GM18511 (cell line): ENCODE data around the gene CDKAL1.
"Not testable (repeated sequence)": the region's sequence is repeated elsewhere in the genome, so short reads cannot be mapped to it uniquely, and the experiment has no call there.

Source experiments
- ATAC-seq: cut with Tn5 transposase; IDR thresholded peaks from one replicate; pipeline ENCODE4 v1.9.1; 2021; ENCODE audit warnings: mild to moderate bottlenecking, moderate library complexity; ENCODE audit not compliant: unreplicated experiment

The CDKAL1 gene

GRCh38 chr6:20589266-20589665 lies 55.0 kb downstream of the CDKAL1 start:
- ATAC-seq = no peak

DNA sequence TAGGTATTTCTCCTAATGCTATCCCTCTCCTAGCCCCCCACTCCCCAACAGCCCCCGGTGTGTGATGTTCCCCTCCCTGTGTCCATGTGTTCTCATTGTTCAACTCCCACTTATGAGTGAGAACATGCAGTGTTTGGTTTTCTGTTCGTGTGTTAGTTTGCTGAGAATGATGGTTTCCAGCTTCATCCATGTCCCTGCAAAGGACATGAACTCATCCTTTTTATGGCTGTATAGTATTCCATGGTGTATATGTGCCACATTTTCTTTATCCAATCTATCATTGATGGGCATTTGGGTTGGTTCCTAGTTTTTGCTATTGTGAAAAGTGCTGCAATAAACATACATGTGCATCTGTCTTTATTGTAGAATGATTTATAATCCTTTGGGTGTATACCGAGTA lies 56.2 kb downstream of the CDKAL1 start:
- not testable (repeated sequence) for ATAC-seq

DNA sequence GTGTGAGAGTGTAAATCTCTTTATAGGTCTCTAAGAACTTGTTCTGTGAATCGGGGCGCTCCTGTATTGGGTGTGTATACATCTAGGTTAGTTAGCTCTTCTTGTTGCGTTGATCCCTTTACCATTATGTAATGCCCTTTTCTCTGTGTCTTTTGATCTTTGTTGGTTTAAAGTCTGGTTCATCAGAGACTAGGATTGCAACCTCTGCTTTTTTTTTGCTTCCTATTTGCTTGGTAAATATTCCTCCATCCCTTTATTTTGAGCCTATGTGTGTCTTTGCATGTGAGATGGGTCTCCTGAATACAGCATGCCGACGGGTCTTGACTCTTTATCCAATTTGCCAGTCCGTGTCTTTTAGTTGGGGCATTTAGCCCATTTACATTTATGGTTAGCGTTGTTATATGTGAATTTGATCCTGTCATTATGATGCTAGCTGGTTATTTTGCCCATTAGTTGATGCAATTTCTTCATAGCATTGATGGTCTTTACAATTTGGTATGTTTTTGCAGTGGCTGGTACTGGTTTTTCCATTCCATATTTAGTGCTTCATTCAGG lies 60.1 kb downstream of the CDKAL1 start:
- not testable (repeated sequence) for ATAC-seq

GRCh38 chr6:20599302-20600051 lies 65.2 kb downstream of the CDKAL1 start:
- ATAC-seq = peak; percentile 66

- no peak for ATAC-seq
Observed at GRCh38 chr6:20600831-20601230, 66.6 kb downstream of the CDKAL1 start.

DNA sequence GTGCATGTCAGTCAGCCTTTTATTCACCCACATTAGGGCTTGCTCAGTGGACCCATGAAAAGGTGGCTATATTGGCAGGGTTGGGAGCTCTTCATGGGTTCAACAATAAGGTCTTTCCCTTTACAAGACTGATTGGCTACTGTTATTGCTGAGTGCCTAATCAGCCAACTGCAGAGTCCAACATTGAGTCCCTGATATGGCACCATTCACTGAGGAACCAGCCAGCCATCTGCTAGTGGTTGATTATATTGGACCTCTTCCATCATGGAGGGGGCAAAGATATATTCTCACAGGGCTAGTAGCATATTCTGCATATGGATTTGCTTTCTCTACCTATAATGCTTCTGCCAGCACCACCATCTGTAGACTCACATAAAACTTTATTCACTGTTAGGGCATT lies 69.9 kb downstream of the CDKAL1 start:
- no peak for ATAC-seq

DNA sequence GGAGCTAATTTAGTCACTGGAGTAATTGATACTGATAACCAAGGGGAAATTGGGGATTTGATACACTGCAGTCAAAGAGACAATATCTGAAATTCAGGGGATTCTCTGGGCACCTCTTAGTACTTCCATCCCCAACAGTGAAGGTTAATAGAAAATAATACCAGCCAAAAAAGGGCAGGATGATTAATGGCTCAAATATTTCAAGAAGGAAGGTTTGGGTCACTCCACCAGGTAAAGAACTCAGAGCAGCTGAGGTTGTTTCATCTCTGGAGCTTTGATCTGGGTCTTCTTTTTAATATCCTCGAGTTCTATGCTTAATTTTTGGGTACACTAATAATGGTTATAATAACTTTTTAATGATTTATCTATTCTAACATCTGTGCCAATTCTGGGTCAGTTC lies 70.8 kb downstream of the CDKAL1 start:
- no peak for ATAC-seq

DNA sequence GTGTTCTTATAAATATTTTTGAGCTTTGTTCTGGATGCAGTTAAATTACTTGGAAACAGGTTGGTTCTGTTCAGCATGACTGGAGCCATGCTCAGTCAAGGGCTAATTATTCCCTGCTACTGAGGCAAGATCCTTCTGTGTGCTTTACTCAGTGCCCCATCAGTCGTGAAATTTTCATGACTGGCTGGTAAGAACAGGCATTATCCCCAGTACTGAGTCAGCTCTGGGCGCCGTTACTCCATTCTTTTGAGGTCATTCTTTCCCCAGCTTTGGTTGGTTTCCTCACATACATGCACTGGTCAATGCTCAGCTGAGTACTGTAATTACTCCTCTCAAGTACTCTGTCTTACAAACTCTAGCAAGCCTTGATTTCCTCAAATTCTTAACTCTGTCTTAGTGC lies 71.3 kb downstream of the CDKAL1 start:
- ATAC-seq = no peak

DNA sequence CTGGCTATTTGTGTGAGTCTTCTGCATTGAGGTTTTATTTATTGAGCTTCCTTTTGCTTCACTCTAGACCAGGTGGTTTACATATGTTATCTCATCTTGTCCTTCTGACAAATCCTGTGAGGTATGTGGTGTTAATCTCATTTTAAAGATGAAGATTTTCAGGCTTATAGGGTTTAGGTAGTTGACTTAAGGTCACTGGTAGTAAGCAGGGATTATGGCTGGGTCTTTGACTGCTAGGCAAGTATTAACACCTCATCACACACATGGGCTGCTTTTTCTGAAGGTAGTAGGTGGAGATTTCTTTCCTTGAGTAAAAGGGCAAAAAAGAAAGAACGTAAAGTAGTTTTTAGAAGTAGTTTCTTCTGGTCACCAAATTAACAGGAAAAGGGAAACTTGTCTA lies 72.6 kb downstream of the CDKAL1 start:
- no peak for ATAC-seq

DNA sequence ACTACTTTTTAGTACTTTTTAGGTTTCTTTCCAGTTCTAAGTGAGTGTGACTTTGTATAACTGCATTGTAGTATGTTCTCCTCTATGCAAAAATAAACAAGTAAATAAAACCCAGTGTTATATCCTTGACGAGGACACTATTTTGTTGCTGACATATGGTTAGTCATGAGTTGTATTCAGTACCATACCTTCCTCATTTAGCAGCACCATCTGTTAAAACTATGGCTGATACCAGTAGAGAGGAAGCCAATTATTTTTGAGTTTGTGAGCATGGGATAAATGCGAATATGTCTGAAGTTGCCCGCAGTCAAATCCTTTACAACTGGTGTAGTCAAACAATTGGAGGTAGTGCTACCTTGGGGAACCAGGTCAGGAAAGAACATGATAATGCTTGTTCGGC lies 74.1 kb downstream of the CDKAL1 start:
- ATAC-seq = no peak

DNA sequence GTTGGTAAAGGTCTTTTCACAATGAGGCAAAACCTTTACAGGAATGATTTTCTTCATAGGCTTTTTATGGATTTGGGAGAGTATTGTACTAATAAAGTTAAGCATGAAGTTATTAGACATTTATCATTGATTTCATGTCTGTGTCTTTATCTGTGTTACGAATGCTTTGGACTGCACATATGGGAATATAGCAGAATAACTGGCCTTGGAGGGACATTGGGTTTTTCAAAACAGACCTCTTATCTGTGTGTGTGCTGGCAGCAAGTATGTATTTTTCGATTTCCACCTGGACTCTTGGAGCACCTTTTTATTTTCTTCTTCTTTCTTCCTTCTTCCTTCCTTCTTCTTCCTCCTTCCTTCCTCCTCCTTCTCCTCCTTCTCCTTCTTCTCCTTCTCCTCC lies 74.6 kb downstream of the CDKAL1 start:
- no peak for ATAC-seq

DNA sequence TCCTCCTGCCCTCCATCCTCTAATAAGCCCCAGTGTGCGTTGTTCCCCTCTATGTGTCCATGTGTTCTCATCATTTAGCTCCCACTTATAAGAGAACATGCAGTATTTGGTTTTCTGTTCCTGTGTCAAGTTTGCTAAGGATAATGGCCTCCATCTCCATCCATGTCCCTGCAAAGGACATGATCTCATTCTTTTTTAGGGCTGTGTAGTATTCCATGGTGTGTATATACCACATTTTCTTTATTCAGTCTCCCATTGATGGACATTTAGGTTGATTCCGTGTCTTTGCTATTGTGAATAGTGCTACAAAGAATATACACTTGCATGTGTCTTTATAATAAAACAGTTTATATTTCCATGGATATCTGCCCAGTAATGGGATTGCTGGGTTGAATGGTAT lies 75.7 kb downstream of the CDKAL1 start:
- not testable (repeated sequence) for ATAC-seq

DNA sequence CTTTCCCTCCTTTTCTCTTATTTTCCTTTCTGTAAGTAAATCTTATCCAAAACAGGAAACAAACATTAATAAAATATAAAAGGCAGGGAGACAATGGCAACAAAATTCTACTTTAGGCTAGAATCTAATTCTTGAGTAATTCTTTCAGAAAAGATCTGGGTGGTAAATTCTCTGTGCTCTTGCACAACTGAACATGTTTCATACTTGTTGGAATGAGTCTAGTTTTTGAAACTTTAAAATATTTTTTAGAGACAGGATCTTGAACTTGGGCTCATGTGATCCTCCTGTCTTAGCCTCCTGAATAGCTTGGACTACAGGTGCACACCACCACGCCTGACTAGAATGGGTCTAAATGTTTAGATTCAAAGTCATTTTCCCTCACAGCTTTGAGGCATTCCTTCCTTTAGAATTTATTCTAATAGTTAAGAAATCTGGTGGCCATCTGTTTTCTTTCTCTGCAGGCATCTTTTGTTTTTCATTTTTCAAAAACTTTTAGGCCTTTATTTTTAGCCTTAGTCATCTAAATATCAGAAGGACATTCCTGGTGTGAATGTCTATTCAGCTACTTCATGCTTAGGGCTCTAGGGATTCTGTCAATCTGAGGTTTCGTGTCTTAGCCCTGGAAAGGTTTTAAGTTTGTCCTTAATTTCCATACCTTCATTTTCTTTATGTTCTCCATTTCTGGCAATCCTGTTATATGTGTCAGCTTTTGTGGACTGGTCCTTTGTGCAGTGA lies 76.5 kb downstream of the CDKAL1 start:
- no peak for ATAC-seq

DNA sequence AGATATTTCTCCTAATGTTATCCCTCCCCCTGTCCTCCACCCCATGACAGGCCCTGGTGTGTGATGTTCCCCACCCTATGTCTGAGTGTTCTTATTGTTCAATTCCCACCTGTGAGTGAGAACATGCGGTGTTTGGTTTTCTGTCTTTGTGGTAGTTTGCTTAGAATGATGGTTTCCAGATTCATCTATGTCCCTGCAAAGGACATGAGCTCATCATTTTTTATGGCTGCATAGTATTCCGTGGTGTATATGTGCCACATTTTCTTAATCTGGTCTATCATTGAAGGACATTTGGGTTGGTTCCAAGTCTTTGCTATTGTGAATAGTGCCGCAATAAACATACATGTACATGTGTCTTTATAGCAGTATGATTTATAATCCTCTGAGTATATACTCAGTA lies 83.3 kb downstream of the CDKAL1 start:
- not testable (repeated sequence) for ATAC-seq

DNA sequence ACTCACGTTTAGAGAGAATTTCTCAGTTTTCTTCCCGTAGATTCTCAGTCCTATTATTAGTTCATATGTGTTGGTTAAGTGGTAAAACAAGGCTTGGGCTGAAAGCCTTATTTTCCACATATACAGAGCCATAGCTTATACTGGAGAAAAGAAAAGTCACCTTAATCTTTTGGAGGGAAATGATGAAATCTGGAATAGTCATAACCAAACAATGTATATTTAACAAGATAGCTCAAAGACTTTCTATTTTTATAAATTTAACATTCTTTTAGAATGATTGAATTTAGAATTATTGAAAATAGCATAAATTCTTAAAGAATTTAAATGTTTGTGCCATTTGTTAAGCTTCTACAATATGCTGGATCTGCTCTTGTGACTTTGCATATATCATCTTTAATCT lies 85.8 kb downstream of the CDKAL1 start:
- ATAC-seq = no peak

- ATAC-seq = no peak
Observed at GRCh38 chr6:20623761-20624160, 89.5 kb downstream of the CDKAL1 start.

DNA sequence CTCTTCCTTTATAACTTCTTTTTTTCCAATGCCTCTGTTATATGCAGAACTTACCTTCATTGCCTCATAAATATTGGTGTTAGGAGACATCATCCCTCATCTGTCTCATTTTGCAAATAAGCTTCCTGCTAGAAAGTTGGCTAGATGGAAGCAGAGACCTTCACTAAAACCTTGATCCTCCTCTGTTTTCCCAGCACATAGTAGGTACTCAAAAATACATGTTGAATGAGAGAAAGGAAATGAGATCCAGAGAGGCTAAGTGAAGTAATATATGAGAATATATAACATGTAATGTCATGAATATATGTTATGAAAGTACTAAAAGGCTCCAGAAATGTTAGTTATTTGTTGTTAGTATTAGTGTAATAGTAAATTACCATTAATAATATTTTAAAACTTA lies 91.9 kb downstream of the CDKAL1 start:
- no peak for ATAC-seq

DNA sequence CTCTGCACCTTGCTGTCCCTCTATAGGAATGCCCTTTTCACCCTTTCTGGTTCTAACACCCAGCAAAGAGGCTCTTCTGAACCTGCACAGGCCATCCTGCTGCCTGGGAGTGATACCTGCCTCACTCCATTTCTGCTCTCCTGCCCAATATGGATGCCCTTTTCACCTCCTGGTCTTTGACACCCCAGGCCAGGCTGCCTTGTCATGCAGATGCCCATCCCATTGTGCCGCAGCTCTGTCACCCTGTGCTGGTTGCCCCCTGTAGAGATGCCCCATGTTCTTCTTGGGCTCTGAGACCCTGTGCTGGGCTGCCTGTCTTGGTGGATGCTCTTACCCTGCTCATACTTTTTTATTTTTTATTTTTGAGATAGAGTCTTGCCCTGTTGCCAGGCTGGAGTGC lies 95.3 kb downstream of the CDKAL1 start:
- ATAC-seq = no peak

- ATAC-seq = no peak
Observed at GRCh38 chr6:20630136-20630535, 95.9 kb downstream of the CDKAL1 start.

DNA sequence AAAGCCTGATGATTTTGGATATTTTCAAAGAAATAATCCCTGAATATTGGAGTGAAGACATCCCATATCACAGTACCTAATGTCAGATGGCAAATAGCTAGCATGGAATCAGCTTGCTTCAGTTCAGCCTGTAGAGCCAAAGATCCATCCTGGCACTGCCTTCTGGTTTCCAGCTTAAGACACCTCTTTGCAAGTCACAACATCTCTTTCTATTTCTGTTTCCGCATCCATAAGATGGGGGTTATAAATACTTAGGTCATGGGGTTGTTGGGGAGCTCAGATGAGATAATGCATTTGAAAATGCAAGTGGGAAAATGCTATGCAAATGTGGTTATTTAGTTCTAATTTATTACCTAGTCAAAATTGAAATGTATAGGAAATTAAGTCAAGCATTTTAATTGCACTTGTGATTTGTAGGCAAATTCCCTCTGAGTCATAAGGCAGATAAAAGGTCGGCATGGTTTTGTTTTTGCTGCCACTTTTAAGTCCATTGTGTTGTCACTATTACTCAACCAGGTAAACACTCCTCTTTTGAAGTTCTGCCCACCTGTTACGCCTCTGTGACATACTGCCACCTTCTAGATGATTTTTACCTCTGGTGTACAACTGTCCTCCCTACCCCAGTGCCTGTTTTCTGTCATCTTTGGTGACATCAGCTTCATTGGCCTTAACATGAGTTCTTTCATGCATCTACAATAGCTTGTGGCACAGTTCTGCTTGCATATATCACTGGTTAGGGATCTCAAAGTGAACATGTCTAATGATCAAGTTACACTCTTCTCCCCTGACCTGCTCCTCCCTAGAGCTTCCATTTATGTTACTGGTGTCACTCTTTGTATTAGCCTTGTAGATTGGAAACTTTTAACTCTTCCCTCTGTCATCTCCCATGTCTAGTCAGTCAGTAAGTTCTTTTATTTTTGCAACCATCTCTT lies 96.6 kb downstream of the CDKAL1 start:
- no peak for ATAC-seq

DNA sequence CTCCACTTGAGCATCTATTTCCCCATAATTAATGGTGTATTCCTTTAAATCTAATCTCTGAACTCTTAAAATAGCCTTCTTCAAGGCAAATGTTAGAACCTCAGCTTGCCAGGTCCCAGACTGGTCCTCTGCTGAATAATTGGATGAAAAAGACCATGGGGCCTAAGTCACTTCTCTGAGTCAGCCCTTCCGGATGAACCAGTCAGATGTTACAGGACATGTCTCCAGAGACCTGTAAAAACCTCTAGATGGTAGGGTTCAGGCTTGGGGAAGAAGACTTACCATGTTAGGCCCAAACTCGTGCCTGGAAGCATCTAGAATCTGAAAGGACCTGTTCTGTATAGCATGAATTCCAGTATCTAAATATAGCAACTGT lies 97.3 kb downstream of the CDKAL1 start:
- no peak for ATAC-seq
